Central memory CD8-positive, alpha-beta T cell (primary cell): ENCODE results near the gene VAMP8.

Experiments
- ATAC-seq: fragments of 150-1000 bp; cut with Tn5 transposase; replicated peaks from 2 replicates; pipeline ENCODE4 v1.10.0; 2022; ENCODE audit warnings: mild to moderate bottlenecking, moderate FRiP score, moderate number of reproducible peaks; ENCODE audit not compliant: poor library complexity, severe bottlenecking; ENCODE audit errors: extremely low read depth
- DNase-seq, 2 donors: peaks; one replicate each; pipeline ENCODE4 v3.0.0; 2021; ENCODE audit warnings: low spot score in 2 of 2
- H3K27ac Mint-ChIP-seq: one replicate; pipeline ENCODE4 v1.8.0; 2022; ENCODE audit warnings: low read depth, mild to moderate bottlenecking, moderate library complexity, mixed read lengths
- H3K27me3 Mint-ChIP-seq: one replicate; pipeline ENCODE4 v1.8.0; 2022; ENCODE audit warnings: mixed read lengths
- H3K36me3 Mint-ChIP-seq: one replicate; pipeline ENCODE4 v1.8.0; 2022; ENCODE audit warnings: mild to moderate bottlenecking, moderate library complexity, mixed read lengths; ENCODE audit not compliant: insufficient read depth
- H3K4me1 Mint-ChIP-seq: one replicate; pipeline ENCODE4 v1.8.0; 2022; ENCODE audit warnings: mixed read lengths
- H3K4me3 Mint-ChIP-seq: one replicate; pipeline ENCODE4 v1.8.0; 2022; ENCODE audit warnings: mild to moderate bottlenecking, moderate library complexity, mixed read lengths
- H3K9me3 Mint-ChIP-seq: one replicate; pipeline ENCODE4 v1.8.0; 2022; ENCODE audit warnings: mixed read lengths

The VAMP8 gene

DNA sequence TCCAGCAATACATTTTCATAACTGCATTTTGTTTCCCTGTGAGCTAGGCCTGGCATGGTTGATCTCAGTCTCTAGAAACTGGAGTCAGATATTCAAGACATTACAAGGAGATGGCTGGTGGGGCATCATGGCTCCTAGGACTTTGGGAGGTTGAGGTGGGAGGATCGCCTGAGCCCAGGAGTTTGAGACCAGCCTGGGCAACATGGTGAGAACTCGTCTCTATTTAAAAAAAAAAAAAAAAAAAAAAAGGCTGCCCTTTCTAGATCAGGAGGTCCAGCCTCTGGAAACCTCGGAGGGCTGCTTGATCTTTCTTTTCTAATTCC lies 362 bp upstream of the VAMP8 start:
- peak overlapping the region; percentile 95 for H3K4me3 Mint-ChIP-seq
- H3K9me3 Mint-ChIP-seq, result no peaks in the 10 kb centered on the region
- DNase-seq (no peak), ATAC-seq (no peak)
- H3K36me3 Mint-ChIP-seq, result peaks cover 25% of the 10 kb centered on the region
- H3K27ac Mint-ChIP-seq, result peak overlapping the region; percentile 94
- H3K27me3 Mint-ChIP-seq, result no peaks in the 10 kb centered on the region
- H3K4me1 Mint-ChIP-seq, result peaks cover 35% of the 10 kb centered on the region

DNA sequence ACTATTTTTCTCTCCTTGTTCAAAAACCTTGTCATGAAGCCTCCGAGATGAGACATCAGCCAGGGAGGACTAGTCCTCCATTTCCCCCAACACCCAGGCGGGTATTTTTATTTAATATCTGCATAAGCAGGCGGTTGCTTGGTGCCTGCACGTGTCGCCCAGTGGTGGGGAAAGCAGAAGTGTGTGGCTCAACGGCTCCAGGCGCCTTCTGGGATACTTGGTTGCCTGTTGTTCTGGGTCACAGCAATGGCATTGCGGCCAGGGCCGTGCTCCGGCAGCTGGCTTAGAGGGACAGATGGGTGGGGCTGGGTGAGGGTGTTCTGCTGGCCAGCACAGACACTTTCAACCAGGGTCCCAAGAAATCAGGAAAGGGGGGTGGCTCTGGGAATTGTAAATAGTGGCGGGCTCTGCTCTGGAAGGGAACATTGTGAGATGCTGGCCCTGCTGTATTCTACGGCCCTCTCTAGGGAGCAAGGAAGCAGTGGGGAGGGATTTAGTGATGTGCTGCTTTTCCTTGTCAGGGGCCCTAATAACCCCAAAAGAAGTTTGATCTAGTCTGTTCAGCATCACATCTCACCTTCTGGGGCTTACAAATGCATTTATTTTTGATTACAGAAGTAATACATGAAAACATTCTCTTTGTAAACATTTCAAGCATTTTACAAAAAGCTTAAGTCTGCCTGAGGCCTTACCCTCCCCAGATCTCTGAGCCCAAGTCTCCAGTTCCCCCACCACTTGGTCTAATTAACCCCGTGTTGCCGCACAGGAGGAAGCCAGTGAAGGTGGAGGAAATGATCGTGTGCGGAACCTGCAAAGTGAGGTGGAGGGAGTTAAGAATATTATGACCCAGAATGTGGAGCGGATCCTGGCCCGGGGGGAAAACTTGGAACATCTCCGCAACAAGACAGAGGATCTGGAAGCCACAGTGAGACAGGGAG lies 1.1 kb downstream of the VAMP8 start:
- Mint-ChIP-seq H3K27me3 (no peaks in the 10 kb centered on the region), H3K9me3 (no peaks in the 10 kb centered on the region), H3K4me1 (peaks cover 43% of the 10 kb centered on the region), H3K36me3 (peaks cover 30% of the 10 kb centered on the region), H3K27ac (peak overlapping the region; percentile 94), H3K4me3 (peak overlapping the region; percentile 95)
- ATAC-seq (peak; percentile 71), DNase-seq (no peak)

DNA sequence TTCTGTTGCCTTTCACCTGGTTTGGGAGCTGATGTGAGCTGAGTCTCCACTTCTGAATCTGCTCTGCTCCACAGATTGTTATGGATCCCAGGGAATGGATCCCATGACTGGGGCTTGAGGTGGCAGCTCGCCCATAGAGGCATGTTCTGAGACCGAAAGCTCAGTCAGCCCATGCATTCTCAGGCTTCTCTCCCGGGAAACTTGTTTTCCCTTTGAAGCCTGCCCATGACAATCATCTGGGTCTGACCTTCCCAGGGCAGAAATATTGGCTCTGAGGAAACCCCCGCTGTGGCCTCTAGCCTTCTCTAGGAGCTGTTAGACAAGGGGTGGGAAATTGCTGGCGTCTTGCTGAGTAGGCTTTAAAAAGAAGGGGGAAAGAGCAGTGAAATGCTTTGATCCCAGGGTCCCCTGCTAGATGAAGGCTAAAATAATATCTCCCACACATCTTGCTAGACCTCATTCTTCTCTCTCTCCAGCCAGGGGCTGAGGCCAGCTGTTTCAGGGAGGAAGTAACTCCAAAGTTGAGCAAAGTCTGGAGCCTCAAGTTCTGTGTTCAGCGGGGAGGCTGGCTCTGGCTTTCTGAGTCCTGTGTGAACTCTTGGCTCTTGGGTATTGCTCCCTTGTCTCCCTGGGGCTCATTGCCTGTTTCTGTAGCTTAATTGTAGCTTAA lies 2.0 kb downstream of the VAMP8 start:
- ATAC-seq (no peak), DNase-seq (no peak)
- H3K4me3 Mint-ChIP-seq, result peak overlapping the region; percentile 95
- H3K27ac Mint-ChIP-seq, result peak overlapping the region; percentile 94
- peaks cover 46% of the 10 kb centered on the region for H3K4me1 Mint-ChIP-seq
- H3K9me3 Mint-ChIP-seq, result no peaks in the 10 kb centered on the region
- peaks cover 31% of the 10 kb centered on the region for H3K36me3 Mint-ChIP-seq
- no peaks in the 10 kb centered on the region for H3K27me3 Mint-ChIP-seq

DNA sequence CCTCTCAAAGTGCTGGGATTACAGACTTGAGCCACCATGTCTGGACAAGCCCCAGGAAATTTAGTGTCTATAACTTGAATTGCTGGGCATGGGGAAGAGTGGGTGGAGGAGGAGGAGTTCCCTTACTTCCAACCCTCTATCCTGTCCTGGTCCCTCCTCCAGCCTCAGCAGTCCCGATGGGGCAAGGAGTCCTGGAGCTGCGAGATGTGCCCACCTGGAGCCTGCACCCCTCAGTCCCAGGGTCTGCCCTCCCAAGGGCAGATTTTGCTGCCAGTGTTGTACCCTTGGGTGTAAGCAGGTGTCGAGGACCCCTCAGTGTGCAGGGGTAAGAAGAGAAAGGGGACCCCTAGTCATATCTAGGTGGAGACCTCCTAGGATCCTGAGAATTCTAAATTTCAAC lies 2.8 kb downstream of the VAMP8 start:
- Mint-ChIP-seq H3K9me3 (no peaks in the 10 kb centered on the region), H3K4me3 (peak overlapping the region; percentile 95), H3K36me3 (peaks cover 33% of the 10 kb centered on the region), H3K27me3 (no peaks in the 10 kb centered on the region), H3K27ac (peak overlapping the region; percentile 44), H3K4me1 (peaks cover 52% of the 10 kb centered on the region)
- ATAC-seq, result no peak
- DNase-seq, result no peak

DNA sequence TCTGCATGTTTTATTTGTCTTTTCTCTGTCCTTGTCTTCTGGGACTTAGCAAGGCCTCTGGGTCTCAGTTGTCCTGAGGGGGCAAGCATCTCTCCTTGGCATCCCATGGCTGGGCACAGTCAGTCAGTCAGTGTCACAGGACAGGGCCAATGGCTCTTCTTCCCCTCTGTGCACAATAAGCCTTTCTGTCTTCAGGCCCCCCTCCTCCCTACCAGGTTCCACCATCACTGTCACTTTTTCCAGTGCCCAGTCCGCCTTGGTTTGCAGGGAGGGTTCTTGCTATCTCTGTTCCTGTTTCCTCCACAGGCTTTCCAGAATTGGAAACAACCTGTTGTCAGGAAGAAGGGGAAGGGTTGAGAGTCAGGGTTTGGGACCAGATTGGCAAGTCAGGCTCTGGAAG lies 5.1 kb downstream of the VAMP8 start:
- peaks cover 58% of the 10 kb centered on the region for H3K4me1 Mint-ChIP-seq
- no peaks in the 10 kb centered on the region for H3K9me3 Mint-ChIP-seq
- DNase-seq (no peak), ATAC-seq (no peak)
- peak overlapping the region; percentile 31 for H3K4me3 Mint-ChIP-seq
- peak overlapping the region; percentile 48 for H3K27ac Mint-ChIP-seq
- H3K36me3 Mint-ChIP-seq, result peaks cover 33% of the 10 kb centered on the region
- no peaks in the 10 kb centered on the region for H3K27me3 Mint-ChIP-seq

DNA sequence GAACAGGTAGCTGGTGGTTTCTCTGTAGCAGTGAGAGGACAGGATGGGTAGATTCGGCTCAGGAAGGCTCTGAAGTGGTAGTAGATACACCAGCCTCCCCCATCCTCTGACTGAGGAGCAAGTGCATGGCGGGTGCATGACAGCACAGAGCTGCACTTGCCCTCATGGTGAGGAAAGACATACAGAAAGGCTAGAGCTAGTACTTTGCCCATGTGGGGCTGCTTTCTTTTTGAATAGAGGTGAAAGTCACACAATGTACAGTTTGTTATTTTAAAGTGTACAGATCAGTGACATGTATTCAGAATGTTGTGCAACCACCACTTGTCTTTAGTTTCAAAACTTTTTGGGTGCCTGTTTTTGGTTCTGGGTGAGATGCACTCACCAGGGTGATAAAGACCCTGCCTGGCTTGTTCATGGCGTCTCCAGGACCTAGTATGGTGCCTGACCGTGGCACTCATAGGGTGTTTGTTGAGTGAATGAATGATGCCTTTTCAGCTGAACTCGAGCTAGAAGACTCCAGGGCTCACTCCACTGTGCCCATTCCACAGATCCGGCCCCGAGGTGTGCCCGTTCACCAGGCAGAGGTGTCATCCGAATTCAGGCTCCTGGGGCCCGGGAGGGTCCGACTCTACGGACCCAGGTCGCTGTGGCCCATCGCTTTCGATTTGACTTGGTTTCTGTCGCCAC lies 6.4 kb downstream of the VAMP8 start:
- no peaks in the 10 kb centered on the region for H3K27me3 Mint-ChIP-seq
- no peaks in the 10 kb centered on the region for H3K9me3 Mint-ChIP-seq
- peak; percentile 50 for ATAC-seq
- H3K4me3 Mint-ChIP-seq, result peak overlapping the region; percentile 80
- H3K4me1 Mint-ChIP-seq, result peaks cover 60% of the 10 kb centered on the region
- DNase-seq, result no peak
- H3K36me3 Mint-ChIP-seq, result peaks cover 28% of the 10 kb centered on the region
- H3K27ac Mint-ChIP-seq, result peak overlapping the region; percentile 74

DNA sequence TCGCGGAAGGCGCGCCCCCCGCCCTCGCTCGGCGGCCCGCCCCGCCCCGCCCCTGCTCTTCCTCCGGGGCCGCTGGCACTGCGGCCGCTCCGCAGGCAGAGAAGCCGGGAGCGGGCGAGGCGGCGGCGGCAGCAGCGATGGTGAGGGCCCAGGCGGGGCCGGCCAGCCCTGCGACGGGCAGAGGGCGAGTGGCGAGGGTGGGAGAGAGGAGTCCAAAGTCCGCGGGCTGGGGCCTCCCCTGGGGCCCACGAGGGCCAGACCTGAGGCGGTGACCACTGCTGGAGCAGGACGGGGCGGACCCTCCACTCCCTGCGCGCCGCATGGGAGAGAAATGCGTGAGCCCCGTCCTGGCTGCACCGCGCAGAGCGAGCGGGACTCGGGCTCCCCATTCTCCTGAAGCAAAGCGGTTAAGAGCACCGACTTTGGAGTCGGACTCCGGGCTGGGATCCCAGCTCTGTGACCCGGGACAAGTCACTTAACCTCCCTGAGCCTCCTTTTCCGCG lies 7.0 kb downstream of the VAMP8 start, which contains the start of gene VAMP5:
TSS of gene VAMP5 (plus strand) at position 78 of the 503 bp plus-strand sequence. CDS start at position 138, 60 bp downstream.
- peak; percentile 55 for ATAC-seq

DNA sequence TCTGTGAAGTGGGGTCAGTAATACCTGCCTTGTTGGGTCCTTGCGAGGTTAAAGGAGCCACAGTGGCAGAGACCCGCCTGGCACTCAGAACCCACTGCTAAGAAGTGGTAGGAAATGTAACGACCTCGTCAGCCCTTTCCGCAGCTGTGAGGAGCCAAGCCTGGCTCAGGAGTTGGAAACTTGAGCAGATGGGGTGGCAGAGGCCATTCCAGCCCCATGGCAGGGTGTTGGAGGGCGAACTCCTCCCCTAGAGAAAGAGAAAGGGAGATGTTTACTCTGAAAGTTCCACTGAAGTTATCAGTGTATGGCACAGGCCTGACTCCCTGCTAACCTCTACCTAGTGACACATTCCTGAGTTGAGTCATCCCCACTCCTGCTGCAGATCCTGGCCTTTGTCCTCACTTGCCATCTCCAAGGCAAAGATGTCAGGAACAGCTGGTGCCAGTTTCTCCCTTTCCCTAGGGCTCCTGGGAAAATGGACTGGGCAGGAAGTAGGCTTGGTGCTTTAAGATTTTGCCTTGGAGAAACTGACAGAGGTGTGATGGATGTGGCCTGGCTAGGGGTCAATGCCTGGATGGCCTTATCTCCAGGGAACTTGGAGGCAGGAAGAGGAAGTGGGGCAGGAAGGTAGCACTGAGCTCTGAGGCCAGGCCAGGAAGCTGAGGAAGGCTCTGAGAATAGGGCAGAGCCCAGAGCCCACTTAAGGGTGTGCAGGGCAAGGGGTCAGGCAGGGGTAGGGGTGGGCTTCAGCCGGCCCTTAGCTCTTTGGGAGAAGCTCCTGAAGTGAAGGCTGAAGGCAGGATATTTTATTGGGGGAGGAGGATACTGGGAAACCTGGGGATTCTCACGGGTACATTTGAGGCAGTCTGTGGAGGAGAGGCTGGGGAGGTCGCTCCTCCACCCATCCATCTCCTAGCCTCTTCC lies 7.7 kb downstream of the VAMP8 start:
- Mint-ChIP-seq H3K9me3 (no peaks in the 10 kb centered on the region), H3K36me3 (peaks cover 25% of the 10 kb centered on the region), H3K27ac (peak overlapping the region; percentile 93), H3K4me3 (peak overlapping the region; percentile 80), H3K27me3 (no peaks in the 10 kb centered on the region), H3K4me1 (peaks cover 54% of the 10 kb centered on the region)
- ATAC-seq (peak; percentile 50), DNase-seq (no peak)

More for the DNA sequence above, 7.0 kb downstream of the VAMP8 start, which contains the start of gene VAMP5:
- H3K27me3 Mint-ChIP-seq, result no peaks in the 10 kb centered on the region
- H3K36me3 Mint-ChIP-seq, result peaks cover 26% of the 10 kb centered on the region
- H3K4me1 Mint-ChIP-seq, result peaks cover 57% of the 10 kb centered on the region
- peak within 1 kb of the TSS; percentile 80 for H3K4me3 Mint-ChIP-seq
- peak within 1 kb of the TSS; percentile 93 for H3K27ac Mint-ChIP-seq
- H3K9me3 Mint-ChIP-seq, result no peaks in the 10 kb centered on the region
- no peak for DNase-seq

DNA sequence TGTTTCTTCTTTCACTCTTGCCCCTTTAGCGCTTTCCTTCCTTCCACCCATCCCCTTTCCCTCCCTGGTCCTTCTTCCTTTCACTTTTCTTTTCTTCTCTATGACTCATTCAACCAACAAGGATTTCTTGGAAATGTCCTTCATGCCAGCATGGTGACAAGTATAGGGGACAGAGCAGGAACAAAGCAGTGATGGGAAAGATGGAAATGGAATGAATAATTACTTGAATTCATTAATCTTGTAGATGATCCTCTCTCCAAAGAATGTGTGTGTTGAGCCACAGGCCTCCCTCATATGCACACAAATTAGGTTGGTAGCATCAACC lies 8.4 kb downstream of the VAMP8 start:
- no peaks in the 10 kb centered on the region for H3K9me3 Mint-ChIP-seq
- H3K4me3 Mint-ChIP-seq, result peak overlapping the region; percentile 80
- ATAC-seq, result no peak

DNA sequence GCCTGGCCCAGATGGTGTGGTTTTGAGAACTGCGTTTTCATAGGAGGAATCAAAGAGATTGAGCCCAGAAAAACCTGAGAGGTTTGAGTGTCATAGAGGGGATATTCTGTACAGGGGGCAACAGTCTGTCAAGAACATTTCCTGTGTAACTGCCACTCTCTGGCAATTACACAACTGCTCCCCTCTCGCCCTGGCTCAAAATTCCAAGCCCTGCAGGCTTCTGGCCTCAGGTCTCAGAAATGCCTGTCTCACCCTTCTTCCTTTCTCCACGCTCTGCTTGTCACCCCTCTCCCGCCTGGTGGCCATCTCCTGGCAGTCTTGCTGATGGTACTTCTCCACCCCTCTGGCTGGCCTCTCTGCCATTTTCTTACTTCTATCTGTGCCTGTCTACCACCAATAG lies 10.8 kb downstream of the VAMP8 start:
- H3K27ac Mint-ChIP-seq, result peak overlapping the region; percentile 39
- H3K36me3 Mint-ChIP-seq, result peaks cover 4% of the 10 kb centered on the region
- no peak overlapping the region for H3K4me3 Mint-ChIP-seq
- ATAC-seq, result no peak
- H3K4me1 Mint-ChIP-seq, result peaks cover 48% of the 10 kb centered on the region
- H3K9me3 Mint-ChIP-seq, result no peaks in the 10 kb centered on the region
- no peak for DNase-seq
- H3K27me3 Mint-ChIP-seq, result no peaks in the 10 kb centered on the region

More for the DNA sequence above, 8.4 kb downstream of the VAMP8 start:
- no peak for DNase-seq
- peak overlapping the region; percentile 93 for H3K27ac Mint-ChIP-seq
- H3K4me1 Mint-ChIP-seq, result peaks cover 56% of the 10 kb centered on the region
- H3K27me3 Mint-ChIP-seq, result no peaks in the 10 kb centered on the region
- H3K36me3 Mint-ChIP-seq, result peaks cover 19% of the 10 kb centered on the region

DNA sequence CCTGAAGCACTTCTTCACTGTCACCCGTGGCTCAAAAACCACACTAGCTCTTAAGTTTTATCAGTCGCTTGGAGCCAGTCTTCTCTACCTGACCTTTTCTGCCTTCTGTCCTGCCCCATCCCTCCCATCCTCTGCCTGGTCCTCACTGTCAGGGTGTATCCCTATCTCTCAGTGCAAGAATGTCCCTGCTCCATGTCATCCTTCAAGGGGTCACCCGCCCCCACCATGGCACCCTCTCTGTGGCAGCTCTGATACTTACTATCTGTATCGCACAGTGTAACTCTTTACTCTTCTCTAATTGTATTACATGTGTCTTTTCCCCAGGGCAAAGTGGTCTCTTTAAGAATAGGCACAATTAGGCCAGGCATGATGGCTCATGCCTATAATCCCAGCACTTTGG lies 11.3 kb downstream of the VAMP8 start:
- Mint-ChIP-seq H3K9me3 (no peaks in the 10 kb centered on the region), H3K27me3 (no peaks in the 10 kb centered on the region), H3K4me1 (peaks cover 45% of the 10 kb centered on the region), H3K27ac (peak overlapping the region; percentile 39), H3K4me3 (no peak overlapping the region), H3K36me3 (peaks cover 4% of the 10 kb centered on the region)
- ATAC-seq (no peak), DNase-seq (no peak)
